WTC11 (cell line): ENCODE measurements around the gene CPAMD8. TPM values are rescaled to one million over a fixed set of nuclear protein-coding genes. Genes with fewer than 3 reads are reported as not detected.

ENCODE experiments used
- ATAC-seq: fragments of 200-7000 bp; cut with Tn5 transposase; 2 replicates; pipeline ENCODE4 v1.10.0; 2021; ENCODE audit warnings: mild to moderate bottlenecking, moderate library complexity
- CTCF ChIA-PET: fragments of 300-600 bp; sonication (Branson Sonifier 250); formaldehyde crosslinking; loops from one replicate; lab custom pipeline; 2021; ENCODE audit warnings: antibody characterized with exemption; lab: Charles Lee
- POLR2A ChIA-PET: fragments of 350-600 bp; sonication (Branson Sonifier 250); formaldehyde crosslinking; loops from one replicate; lab custom pipeline; 2021; ENCODE audit warnings: antibody characterized with exemption; lab: Charles Lee
- DNase-seq: peaks from one replicate; pipeline ENCODE4 v3.0.0; 2021; ENCODE audit warnings: low spot score
- H3K27ac Mint-ChIP-seq: 2 replicates; pipeline ENCODE4 v1.8.0; 2021; ENCODE audit warnings: mixed read lengths
- H3K27me3 Mint-ChIP-seq: 2 replicates; pipeline ENCODE4 v1.8.0; 2021; ENCODE audit warnings: low read depth, mild to moderate bottlenecking, moderate library complexity, mixed read lengths
- H3K36me3 Mint-ChIP-seq: 2 replicates; pipeline ENCODE4 v1.8.0; 2021; ENCODE audit warnings: mixed read lengths
- H3K4me1 Mint-ChIP-seq: 2 replicates; pipeline ENCODE4 v1.8.0; 2022; ENCODE audit warnings: mixed read lengths
- H3K4me3 Mint-ChIP-seq: 2 replicates; pipeline ENCODE4 v1.8.0; 2021; ENCODE audit warnings: mild to moderate bottlenecking, moderate library complexity, mixed read lengths
- H3K9me3 Mint-ChIP-seq: 2 replicates; pipeline ENCODE4 v1.8.0; 2021; ENCODE audit warnings: mixed read lengths
- NFYB ChIP-seq: sonication (generic); formaldehyde crosslinking; conservative IDR thresholded peaks from 2 replicates; pipeline ENCODE4 v1.8.0; 2022; ENCODE audit warnings: low read depth, missing genetic modification reagents
- STAT6 ChIP-seq: sonication (generic); formaldehyde crosslinking; conservative IDR thresholded peaks from 2 replicates; pipeline ENCODE4 v1.8.1; 2023; ENCODE audit warnings: mild to moderate bottlenecking, low read depth, missing genetic modification reagents, moderate library complexity
- TEAD1 ChIP-seq: sonication (generic); formaldehyde crosslinking; IDR thresholded peaks from 2 replicates; pipeline ENCODE4 v1.8.0; 2022; ENCODE audit warnings: mild to moderate bottlenecking, missing genetic modification reagents
- ZNF423 ChIP-seq: fragments of 250-450 bp; sonication (Bioruptor Pico); IDR thresholded peaks from 2 replicates; pipeline ENCODE4 v2.1.2; 2022; ENCODE audit warnings: mild to moderate bottlenecking, moderate library complexity
- total RNA-seq: library from RNA; stranded (reverse); gene quantifications from 3 replicates; pipeline ENCODE4 v1.2.3, GENCODE V29; 2021
- TF ChIP-seq, protein P1 (sequence below): fragments of 250-450 bp; sonication (Bioruptor Pico); IDR thresholded peaks from 2 replicates; pipeline ENCODE4 v1.9.0; 2021; ENCODE audit warnings: mild to moderate bottlenecking
- TF ChIP-seq, protein P2 (sequence below): fragments of 200-600 bp; IDR thresholded peaks from 2 replicates; pipeline ENCODE4 v1.8.0; 2022; ENCODE audit warnings: antibody characterized with exemption
- TF ChIP-seq, protein P3 (sequence below): sonication (generic); formaldehyde crosslinking; IDR thresholded peaks from 2 replicates; pipeline ENCODE4 v1.8.0; 2022; ENCODE audit warnings: mild to moderate bottlenecking, missing genetic modification reagents

Gene CPAMD8
- total RNA-seq, 1 experiment from 2014 or later, result 6.9 TPM

DNA sequence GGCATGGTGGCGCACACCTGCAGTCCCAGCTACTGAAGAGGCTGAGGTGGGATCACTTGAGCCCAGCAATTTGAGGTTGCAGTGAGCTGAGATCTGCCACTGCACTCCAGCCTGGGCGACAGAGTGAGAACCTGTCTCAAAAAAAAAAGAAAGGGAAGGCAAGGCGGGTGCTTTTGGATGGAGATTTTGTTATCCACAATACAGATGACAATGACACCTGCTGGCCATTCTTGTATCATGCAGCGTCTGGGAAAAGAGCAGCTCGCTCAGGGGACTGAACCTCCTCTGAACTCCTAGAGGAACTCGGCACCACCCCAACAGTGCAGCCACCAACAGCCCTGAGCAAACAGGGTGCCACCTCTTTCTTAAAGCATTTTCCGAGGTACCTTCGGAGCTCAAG, 25.8 kb upstream of the CPAMD8 start:
- peaks cover 3% of the 10 kb centered on the region for H3K4me1 Mint-ChIP-seq
- no peaks in the 10 kb centered on the region for H3K27me3 Mint-ChIP-seq
- H3K27ac Mint-ChIP-seq, result peak overlapping the region; percentile 88
- CTCF ChIA-PET, result interaction anchor here (0.5 to 2.0 kb wide), 36 partner anchors 9 to 401 kb away, joined by 3 to 21 read pairs (median 3); partner anchors contain the start of genes BABAM1, NWD1 and OCEL1
- peaks cover 57% of the 10 kb centered on the region for H3K36me3 Mint-ChIP-seq
- POLR2A ChIA-PET, result interaction anchor here (0.9 kb wide), 1 partner anchor 17 kb away, joined by 3 read pairs; no protein-coding TSS in a partner anchor
- peak; percentile 68 for DNase-seq
- TF ChIP-seq, protein P1, sequence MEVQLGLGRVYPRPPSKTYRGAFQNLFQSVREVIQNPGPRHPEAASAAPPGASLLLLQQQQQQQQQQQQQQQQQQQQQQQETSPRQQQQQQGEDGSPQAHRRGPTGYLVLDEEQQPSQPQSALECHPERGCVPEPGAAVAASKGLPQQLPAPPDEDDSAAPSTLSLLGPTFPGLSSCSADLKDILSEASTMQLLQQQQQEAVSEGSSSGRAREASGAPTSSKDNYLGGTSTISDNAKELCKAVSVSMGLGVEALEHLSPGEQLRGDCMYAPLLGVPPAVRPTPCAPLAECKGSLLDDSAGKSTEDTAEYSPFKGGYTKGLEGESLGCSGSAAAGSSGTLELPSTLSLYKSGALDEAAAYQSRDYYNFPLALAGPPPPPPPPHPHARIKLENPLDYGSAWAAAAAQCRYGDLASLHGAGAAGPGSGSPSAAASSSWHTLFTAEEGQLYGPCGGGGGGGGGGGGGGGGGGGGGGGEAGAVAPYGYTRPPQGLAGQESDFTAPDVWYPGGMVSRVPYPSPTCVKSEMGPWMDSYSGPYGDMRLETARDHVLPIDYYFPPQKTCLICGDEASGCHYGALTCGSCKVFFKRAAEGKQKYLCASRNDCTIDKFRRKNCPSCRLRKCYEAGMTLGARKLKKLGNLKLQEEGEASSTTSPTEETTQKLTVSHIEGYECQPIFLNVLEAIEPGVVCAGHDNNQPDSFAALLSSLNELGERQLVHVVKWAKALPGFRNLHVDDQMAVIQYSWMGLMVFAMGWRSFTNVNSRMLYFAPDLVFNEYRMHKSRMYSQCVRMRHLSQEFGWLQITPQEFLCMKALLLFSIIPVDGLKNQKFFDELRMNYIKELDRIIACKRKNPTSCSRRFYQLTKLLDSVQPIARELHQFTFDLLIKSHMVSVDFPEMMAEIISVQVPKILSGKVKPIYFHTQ (CRISPR knock-in tag), result no peak
- TF ChIP-seq, protein P2, sequence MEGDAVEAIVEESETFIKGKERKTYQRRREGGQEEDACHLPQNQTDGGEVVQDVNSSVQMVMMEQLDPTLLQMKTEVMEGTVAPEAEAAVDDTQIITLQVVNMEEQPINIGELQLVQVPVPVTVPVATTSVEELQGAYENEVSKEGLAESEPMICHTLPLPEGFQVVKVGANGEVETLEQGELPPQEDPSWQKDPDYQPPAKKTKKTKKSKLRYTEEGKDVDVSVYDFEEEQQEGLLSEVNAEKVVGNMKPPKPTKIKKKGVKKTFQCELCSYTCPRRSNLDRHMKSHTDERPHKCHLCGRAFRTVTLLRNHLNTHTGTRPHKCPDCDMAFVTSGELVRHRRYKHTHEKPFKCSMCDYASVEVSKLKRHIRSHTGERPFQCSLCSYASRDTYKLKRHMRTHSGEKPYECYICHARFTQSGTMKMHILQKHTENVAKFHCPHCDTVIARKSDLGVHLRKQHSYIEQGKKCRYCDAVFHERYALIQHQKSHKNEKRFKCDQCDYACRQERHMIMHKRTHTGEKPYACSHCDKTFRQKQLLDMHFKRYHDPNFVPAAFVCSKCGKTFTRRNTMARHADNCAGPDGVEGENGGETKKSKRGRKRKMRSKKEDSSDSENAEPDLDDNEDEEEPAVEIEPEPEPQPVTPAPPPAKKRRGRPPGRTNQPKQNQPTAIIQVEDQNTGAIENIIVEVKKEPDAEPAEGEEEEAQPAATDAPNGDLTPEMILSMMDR, result peak; percentile 51
- no peaks in the 10 kb centered on the region for H3K9me3 Mint-ChIP-seq
- H3K4me3 Mint-ChIP-seq, result no peak overlapping the region
- peak; percentile 84 for ATAC-seq

- no peaks in the 10 kb centered on the region for H3K9me3 Mint-ChIP-seq
- TF ChIP-seq ZNF423 (CRISPR knock-in tag) (no peak), NFYB (CRISPR knock-in tag) (no peak), TEAD1 (CRISPR knock-in tag) (no peak), STAT6 (no peak)
- DNase-seq, result no peak
- H3K36me3 Mint-ChIP-seq, result peaks cover 46% of the 10 kb centered on the region
- no peaks in the 10 kb centered on the region for H3K27me3 Mint-ChIP-seq
- H3K4me3 Mint-ChIP-seq, result no peak overlapping the region
- ChIA-PET POLR2A (no interaction called here), CTCF (no interaction called here)
- H3K4me1 Mint-ChIP-seq, result peaks cover 3% of the 10 kb centered on the region
- H3K27ac Mint-ChIP-seq, result no peak overlapping the region
- no peak for ATAC-seq
These were observed 23.2 kb upstream of the CPAMD8 start for GRCh38 chr19:17049711-17050280.

DNA sequence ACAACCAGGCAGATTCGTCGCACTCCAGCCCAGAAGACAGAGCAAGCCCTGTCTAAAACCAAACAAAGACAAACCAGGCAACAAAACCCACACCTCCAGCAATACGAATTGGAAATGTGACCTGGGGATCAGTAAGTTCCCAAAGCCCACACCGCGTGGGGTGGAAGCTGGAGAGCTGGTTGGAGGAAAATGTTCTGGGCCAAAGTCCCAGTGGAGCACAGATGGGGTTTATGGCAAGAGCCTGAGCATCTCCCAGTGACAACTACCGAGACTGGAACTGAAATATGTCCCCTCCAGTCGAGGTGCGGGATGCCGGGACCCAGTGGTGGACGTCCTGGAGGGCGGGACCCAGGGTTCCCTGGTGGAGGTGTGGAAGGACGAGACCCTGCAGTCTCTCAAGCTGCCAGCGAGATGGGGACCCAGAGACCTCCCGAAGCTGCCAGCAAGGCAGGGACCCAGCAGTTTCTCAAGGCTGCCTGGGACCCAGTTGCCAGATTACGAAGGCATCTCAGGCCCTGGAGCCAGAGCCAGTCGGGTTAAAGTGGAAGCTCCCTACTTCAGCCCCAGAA, 22.4 kb upstream of the CPAMD8 start:
- no peak overlapping the region for H3K4me3 Mint-ChIP-seq
- DNase-seq, result no peak
- no peaks in the 10 kb centered on the region for H3K9me3 Mint-ChIP-seq
- CTCF ChIA-PET, result no interaction called here
- no peak overlapping the region for H3K27ac Mint-ChIP-seq
- peaks cover 3% of the 10 kb centered on the region for H3K4me1 Mint-ChIP-seq
- POLR2A ChIA-PET, result no interaction called here
- TF ChIP-seq, protein P3, sequence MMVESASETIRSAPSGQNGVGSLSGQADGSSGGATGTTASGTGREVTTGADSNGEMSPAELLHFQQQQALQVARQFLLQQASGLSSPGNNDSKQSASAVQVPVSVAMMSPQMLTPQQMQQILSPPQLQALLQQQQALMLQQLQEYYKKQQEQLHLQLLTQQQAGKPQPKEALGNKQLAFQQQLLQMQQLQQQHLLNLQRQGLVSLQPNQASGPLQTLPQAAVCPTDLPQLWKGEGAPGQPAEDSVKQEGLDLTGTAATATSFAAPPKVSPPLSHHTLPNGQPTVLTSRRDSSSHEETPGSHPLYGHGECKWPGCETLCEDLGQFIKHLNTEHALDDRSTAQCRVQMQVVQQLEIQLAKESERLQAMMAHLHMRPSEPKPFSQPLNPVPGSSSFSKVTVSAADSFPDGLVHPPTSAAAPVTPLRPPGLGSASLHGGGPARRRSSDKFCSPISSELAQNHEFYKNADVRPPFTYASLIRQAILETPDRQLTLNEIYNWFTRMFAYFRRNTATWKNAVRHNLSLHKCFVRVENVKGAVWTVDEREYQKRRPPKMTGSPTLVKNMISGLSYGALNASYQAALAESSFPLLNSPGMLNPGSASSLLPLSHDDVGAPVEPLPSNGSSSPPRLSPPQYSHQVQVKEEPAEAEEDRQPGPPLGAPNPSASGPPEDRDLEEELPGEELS (CRISPR knock-in tag), result no peak
- no peaks in the 10 kb centered on the region for H3K27me3 Mint-ChIP-seq
- ATAC-seq, result no peak
- peaks cover 41% of the 10 kb centered on the region for H3K36me3 Mint-ChIP-seq
